ENCODE measurements around the gene PIGR. TPM values are rescaled to one million over a fixed set of nuclear protein-coding genes. Genes with fewer than 3 reads are reported as not detected.

The PIGR gene
- total RNA-seq, 2 donors from 2014 or later: not detected

DNA sequence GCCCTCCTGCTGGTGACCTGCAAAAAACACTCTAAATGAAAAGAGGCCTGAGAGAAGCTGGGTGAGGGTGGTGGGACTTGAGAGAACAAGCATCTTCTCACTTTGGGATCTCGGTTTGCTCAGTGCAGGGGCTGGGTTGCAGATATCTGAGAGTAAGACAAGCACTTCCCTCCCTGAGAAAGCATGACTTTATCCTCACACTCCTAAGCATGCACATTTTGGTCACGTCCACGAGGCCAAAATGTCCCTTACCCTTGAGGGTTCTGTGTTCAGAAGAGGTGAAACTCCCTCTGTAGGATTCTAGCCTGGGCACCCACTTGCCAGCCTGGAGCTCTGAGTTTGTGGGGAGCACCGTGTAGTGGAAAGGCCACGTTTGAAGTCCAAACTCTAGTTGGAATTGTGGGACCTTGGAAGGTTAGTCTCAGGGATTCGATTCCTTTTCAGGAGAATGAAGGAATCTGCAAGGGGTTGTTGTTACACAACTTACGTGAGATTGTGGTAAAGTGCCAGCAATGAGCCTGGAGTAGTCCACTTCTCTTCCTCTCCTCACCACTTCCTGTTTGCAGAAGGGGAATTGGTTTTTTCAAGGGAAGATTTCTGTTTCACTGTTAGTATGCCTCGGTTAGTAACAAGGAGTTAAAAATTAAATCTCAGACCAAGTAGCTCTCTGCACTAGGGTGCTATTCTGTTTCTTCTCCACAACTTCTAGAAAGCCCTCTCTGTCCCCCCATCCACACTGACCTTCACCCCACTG lies 21.0 kb upstream of the PIGR start:
- Histone ChIP-seq H3K27me3 (ENCODE audit: control insufficient read depth, insufficient read depth, low read length, poor library complexity, severe bottlenecking) (peaks cover 4% of the 10 kb centered on the region), H3K9me3 (ENCODE audit: control insufficient read depth, low read length) (no peaks in the 10 kb centered on the region), H3K9ac (ENCODE audit: extremely low read depth, low read length, poor library complexity, severe bottlenecking) (no peak overlapping the region), H3K27ac (ENCODE audit: low read depth, low read length) (no peak overlapping the region), H3K36me3 (ENCODE audit: control insufficient read depth, insufficient read depth, low read length) (no peaks in the 10 kb centered on the region), H3K4me1 (ENCODE audit: control insufficient read depth, insufficient read depth, low read length) (peaks cover 10% of the 10 kb centered on the region), H3K4me3 (ENCODE audit: low read length) (no peak overlapping the region)
- Mint-ChIP-seq H3K4me1 (peaks cover 9% of the 10 kb centered on the region), H3K27ac (no peak overlapping the region), H3K9me3 (no peaks in the 10 kb centered on the region), H3K36me3 (ENCODE audit: low read depth) (no peaks in the 10 kb centered on the region), H3K4me3 (no peak overlapping the region), H3K27me3 (ENCODE audit: insufficient read depth) (peaks cover 19% of the 10 kb centered on the region)
- no peak for DNase-seq
- TF ChIP-seq, protein P1, sequence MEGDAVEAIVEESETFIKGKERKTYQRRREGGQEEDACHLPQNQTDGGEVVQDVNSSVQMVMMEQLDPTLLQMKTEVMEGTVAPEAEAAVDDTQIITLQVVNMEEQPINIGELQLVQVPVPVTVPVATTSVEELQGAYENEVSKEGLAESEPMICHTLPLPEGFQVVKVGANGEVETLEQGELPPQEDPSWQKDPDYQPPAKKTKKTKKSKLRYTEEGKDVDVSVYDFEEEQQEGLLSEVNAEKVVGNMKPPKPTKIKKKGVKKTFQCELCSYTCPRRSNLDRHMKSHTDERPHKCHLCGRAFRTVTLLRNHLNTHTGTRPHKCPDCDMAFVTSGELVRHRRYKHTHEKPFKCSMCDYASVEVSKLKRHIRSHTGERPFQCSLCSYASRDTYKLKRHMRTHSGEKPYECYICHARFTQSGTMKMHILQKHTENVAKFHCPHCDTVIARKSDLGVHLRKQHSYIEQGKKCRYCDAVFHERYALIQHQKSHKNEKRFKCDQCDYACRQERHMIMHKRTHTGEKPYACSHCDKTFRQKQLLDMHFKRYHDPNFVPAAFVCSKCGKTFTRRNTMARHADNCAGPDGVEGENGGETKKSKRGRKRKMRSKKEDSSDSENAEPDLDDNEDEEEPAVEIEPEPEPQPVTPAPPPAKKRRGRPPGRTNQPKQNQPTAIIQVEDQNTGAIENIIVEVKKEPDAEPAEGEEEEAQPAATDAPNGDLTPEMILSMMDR (conservative IDR thresholded peaks at IDR 0.05): no peak
- WGBS, 2 experiments (ENCODE audit: insufficient coverage in 1 of 2, insufficient read length in 1 of 2): 92 to 93% methylated on average over 5 to 8 of the region's 8 CpGs

DNA sequence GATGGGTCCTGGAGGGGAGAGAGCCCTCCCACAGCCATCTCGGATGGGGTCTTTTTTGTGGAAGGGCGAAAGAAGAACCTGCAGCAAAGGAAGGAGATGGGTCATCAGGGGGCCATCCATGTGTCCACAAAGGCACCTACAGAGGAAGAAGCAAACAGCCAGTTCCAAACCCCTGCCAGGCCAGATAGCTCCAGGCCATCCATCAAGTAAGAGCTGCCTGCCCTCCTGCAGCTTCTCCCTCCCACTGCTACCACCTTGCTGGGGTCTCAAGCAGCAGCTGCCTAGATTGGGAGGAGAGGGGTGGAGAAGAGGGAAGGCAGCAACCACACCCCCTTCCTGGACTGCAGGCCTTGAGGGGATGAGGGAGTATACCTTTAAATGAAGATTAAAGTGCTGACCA lies 19.5 kb upstream of the PIGR start:
- Mint-ChIP-seq H3K4me3 (no peak overlapping the region), H3K27me3 (ENCODE audit: insufficient read depth) (peaks cover 11% of the 10 kb centered on the region), H3K27ac (no peak overlapping the region), H3K36me3 (ENCODE audit: low read depth) (no peaks in the 10 kb centered on the region), H3K4me1 (peaks cover 9% of the 10 kb centered on the region), H3K9me3 (no peaks in the 10 kb centered on the region)
- no peak for DNase-seq
- Histone ChIP-seq H3K27ac (ENCODE audit: low read depth, low read length) (no peak overlapping the region), H3K27me3 (ENCODE audit: control insufficient read depth, insufficient read depth, low read length, poor library complexity, severe bottlenecking) (no peaks in the 10 kb centered on the region), H3K4me3 (ENCODE audit: low read length) (no peak overlapping the region), H3K36me3 (ENCODE audit: control insufficient read depth, insufficient read depth, low read length) (no peaks in the 10 kb centered on the region), H3K9ac (ENCODE audit: extremely low read depth, low read length, poor library complexity, severe bottlenecking) (no peak overlapping the region), H3K9me3 (ENCODE audit: control insufficient read depth, low read length) (no peaks in the 10 kb centered on the region), H3K4me1 (ENCODE audit: control insufficient read depth, insufficient read depth, low read length) (peaks cover 10% of the 10 kb centered on the region)
- TF ChIP-seq, protein P1 (conservative IDR thresholded peaks at IDR 0.05): no peak
- 80 to 91% methylated on average over 2 of the region's 2 CpGs for WGBS, 2 experiments (ENCODE audit: insufficient coverage in 1 of 2, insufficient read length in 1 of 2)

DNA sequence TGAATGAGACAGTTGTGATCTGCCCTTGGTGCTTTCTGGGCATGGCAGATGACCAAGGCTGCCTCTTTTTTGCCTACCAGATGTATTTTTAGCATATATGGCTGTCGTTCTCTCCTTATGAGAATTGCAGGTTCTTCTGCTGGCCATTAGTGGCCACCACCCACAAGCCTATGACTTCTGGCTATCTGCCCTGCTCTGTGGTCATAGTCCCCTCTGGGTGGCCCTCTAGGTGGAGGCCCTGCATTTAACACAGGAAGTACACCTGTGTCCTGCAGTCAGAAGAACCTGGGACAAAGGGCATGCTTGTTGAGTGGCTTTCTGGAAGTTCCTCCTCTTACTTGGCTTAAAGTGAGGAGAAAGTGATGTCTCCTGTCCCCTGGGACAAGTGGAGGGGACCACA lies 17.5 kb upstream of the PIGR start:
- Mint-ChIP-seq H3K27me3 (ENCODE audit: insufficient read depth) (peaks cover 3% of the 10 kb centered on the region), H3K36me3 (ENCODE audit: low read depth) (no peaks in the 10 kb centered on the region), H3K4me1 (no peaks in the 10 kb centered on the region), H3K9me3 (no peaks in the 10 kb centered on the region), H3K27ac (no peak overlapping the region), H3K4me3 (no peak overlapping the region)
- peaks cover 1% of the 10 kb centered on the region for H3K4me1 ChIP-seq (ENCODE audit: control insufficient read depth, insufficient read depth, low read length)
- no peaks in the 10 kb centered on the region for H3K9me3 ChIP-seq (ENCODE audit: control insufficient read depth, low read length)
- no peak overlapping the region for H3K4me3 ChIP-seq (ENCODE audit: low read length)
- no peak overlapping the region for H3K9ac ChIP-seq (ENCODE audit: extremely low read depth, low read length, poor library complexity, severe bottlenecking)
- no peaks in the 10 kb centered on the region for H3K36me3 ChIP-seq (ENCODE audit: control insufficient read depth, insufficient read depth, low read length)
- WGBS, 2 experiments (ENCODE audit: insufficient coverage in 1 of 2, insufficient read length in 1 of 2): 88 to 90% methylated on average over 1 of the region's 1 CpG
- TF ChIP-seq, protein P1 (conservative IDR thresholded peaks at IDR 0.05): no peak
- no peak overlapping the region for H3K27ac ChIP-seq (ENCODE audit: low read depth, low read length)
- DNase-seq: no peak
- H3K27me3 ChIP-seq (ENCODE audit: control insufficient read depth, insufficient read depth, low read length, poor library complexity, severe bottlenecking): no peaks in the 10 kb centered on the region
